H1 (cell line): ENCODE results near the gene CACNA2D1. TPM values are rescaled to one million over a fixed set of nuclear protein-coding genes. Genes with fewer than 3 reads are reported as not detected.

Source experiments
- CTCF ChIA-PET: fragments of 300-600 bp; sonication (Branson Sonifier 250); formaldehyde crosslinking; loops from one replicate; lab custom pipeline; 2021; ENCODE audit not compliant: partially characterized antibody; lab: Charles Lee
- POLR2A ChIA-PET: fragments of 300-600 bp; sonication (Branson Sonifier 250); formaldehyde crosslinking; loops from one replicate; lab custom pipeline; 2021; ENCODE audit warnings: inconsistent platforms; ENCODE audit not compliant: partially characterized antibody; lab: Charles Lee
- DNase-seq, 2 experiments: peaks; one replicate each; pipeline versions ENCODE4 v3.0.0 to v3.0.0-alpha.2; 2010 to 2022; ENCODE audit warnings: low spot score in 2 of 2, low read depth in 1 of 2, mixed read lengths in 1 of 2
- FAIRE-seq: peaks from 2 replicates; lab custom pipeline; 2011; peaks lifted over from hg19 to GRCh38; lab: Jason Lieb, UNC
- H2AFZ ChIP-seq: 2 replicates; pipeline ENCODE4 v1.8.1; 2012; ENCODE audit warnings: low read length, inconsistent platforms
- H2AK5ac ChIP-seq: 2 replicates; pipeline ENCODE4 v1.6.1; 2013; ENCODE audit warnings: low read depth, low read length
- H2BK120ac ChIP-seq: replicated peaks from 2 replicates; pipeline ENCODE3; 2013; ENCODE audit warnings: low read depth, low read length, inconsistent platforms
- H2BK12ac ChIP-seq: 2 replicates; pipeline ENCODE4 v1.6.1; 2013; ENCODE audit warnings: low read depth, low read length
- H2BK15ac ChIP-seq: 2 replicates; pipeline ENCODE4 v1.6.1; 2013; ENCODE audit warnings: low read length
- H2BK20ac ChIP-seq: 2 replicates; pipeline ENCODE4 v1.6.1; 2013; ENCODE audit warnings: low read length
- H2BK5ac ChIP-seq: 2 replicates; pipeline ENCODE4 v1.6.1; 2013; ENCODE audit warnings: low read depth, low read length
- H3K14ac ChIP-seq: 2 replicates; pipeline ENCODE4 v1.6.1; 2013; ENCODE audit warnings: inconsistent platforms; ENCODE audit not compliant: insufficient read length
- H3K18ac ChIP-seq: 2 replicates; pipeline ENCODE4 v1.6.1; 2013; ENCODE audit warnings: low read length; ENCODE audit errors: extremely low read depth
- H3K23ac ChIP-seq: 2 replicates; pipeline ENCODE4 v1.6.1; 2013; ENCODE audit warnings: inconsistent platforms; ENCODE audit not compliant: insufficient read length
- H3K23me2 ChIP-seq: 2 replicates; pipeline ENCODE4 v1.6.1; 2013; ENCODE audit warnings: low read depth, low read length
- H3K27ac ChIP-seq: 2 replicates; pipeline ENCODE4 v1.6.1; 2011; ENCODE audit warnings: low read depth, low read length, inconsistent platforms
- H3K27me3 ChIP-seq, 4 experiments: replicated peaks in 1 of 4; 1 replicate in 1 of 4; 2 replicates in 3 of 4; pipeline versions ENCODE4 v1.6.1 to v1.8.1; 2011 to 2013; ENCODE audit warnings: low read length in 3 of 4, mild to moderate bottlenecking in 3 of 4, inconsistent platforms in 2 of 4, mixed read lengths in 2 of 4, moderate library complexity in 1 of 4; ENCODE audit not compliant: control insufficient read depth in 3 of 4, insufficient read depth in 3 of 4; ENCODE audit errors: extremely low read depth in 1 of 4
- H3K36me3 ChIP-seq, 4 experiments: 2 replicates each; pipeline versions ENCODE4 v1.6.1 to v1.8.1; 2011 to 2013; ENCODE audit warnings: mild to moderate bottlenecking in 4 of 4, low read length in 3 of 4, moderate library complexity in 2 of 4, control low read depth in 1 of 4, inconsistent platforms in 1 of 4; ENCODE audit not compliant: insufficient read depth in 4 of 4, control insufficient read depth in 2 of 4
- H3K4ac ChIP-seq: replicated peaks from 2 replicates; pipeline ENCODE3; 2013; ENCODE audit warnings: low read length, low read depth, mixed read lengths, inconsistent platforms; ENCODE audit not compliant: insufficient read length
- H3K4me1 ChIP-seq, 4 experiments: replicated peaks in 1 of 4; 1 replicate in 1 of 4; 2 replicates in 3 of 4; pipeline versions ENCODE4 v1.6.1 to v1.8.1; 2011 to 2013; ENCODE audit warnings: low read length in 3 of 4, inconsistent platforms in 2 of 4, mixed read lengths in 1 of 4; ENCODE audit not compliant: insufficient read depth in 4 of 4, control insufficient read depth in 3 of 4
- H3K4me2 ChIP-seq, 2 experiments: 2 replicates each; pipeline versions ENCODE4 v1.6.1 to v1.8.1; 2011 to 2013; ENCODE audit warnings: low read depth in 2 of 2, low read length in 2 of 2, control low read depth in 1 of 2, inconsistent platforms in 1 of 2, mild to moderate bottlenecking in 1 of 2; ENCODE audit not compliant: insufficient read depth in 1 of 2
- H3K4me3 ChIP-seq, 4 experiments: fragments of 200-600, 300-600 bp in 1 of 4; sonication (generic), shearing (Covaris generic), sonication (Bioruptor Twin) in 1 of 4; 2 replicates each; pipeline versions ENCODE4 v1.5.1 to v1.8.1; 2011 to 2016; ENCODE audit warnings: low read length in 4 of 4, low read depth in 3 of 4, control low read depth in 2 of 4, inconsistent platforms in 2 of 4, mild to moderate bottlenecking in 2 of 4, mixed read lengths in 1 of 4, moderate library complexity in 1 of 4; ENCODE audit not compliant: insufficient read depth in 2 of 4; ENCODE audit errors: extremely low read depth in 1 of 4
- H3K56ac ChIP-seq: replicated peaks from 2 replicates; pipeline ENCODE3; 2013; ENCODE audit warnings: low read depth, mild to moderate bottlenecking, mixed read lengths, low read length, inconsistent platforms; ENCODE audit not compliant: insufficient read length
- H3K79me1 ChIP-seq: 2 replicates; pipeline ENCODE4 v1.6.1; 2013; ENCODE audit warnings: low read depth, low read length, control low read depth
- H3K79me2 ChIP-seq, 2 experiments: 2 replicates each; pipeline versions ENCODE4 v1.6.1 to v1.8.1; 2012 to 2013; ENCODE audit warnings: low read length in 2 of 2, mild to moderate bottlenecking in 2 of 2, inconsistent platforms in 1 of 2; ENCODE audit not compliant: insufficient read depth in 2 of 2, control insufficient read depth in 1 of 2
- H3K9ac ChIP-seq, 4 experiments: replicated peaks in 1 of 4; 1 replicate in 1 of 4; 2 replicates in 3 of 4; pipeline versions ENCODE4 v1.6.1 to v1.8.1; 2011 to 2013; ENCODE audit warnings: low read depth in 3 of 4, low read length in 3 of 4, control low read depth in 2 of 4, mild to moderate bottlenecking in 2 of 4, moderate library complexity in 2 of 4, inconsistent platforms in 1 of 4; ENCODE audit errors: extremely low read depth in 1 of 4
- H3K9me3 ChIP-seq, 2 experiments: 2 replicates each; pipeline versions ENCODE4 v1.6.1 to v1.8.1; 2012 to 2013; ENCODE audit warnings: mild to moderate bottlenecking in 2 of 2, moderate library complexity in 2 of 2, control low read depth in 1 of 2, inconsistent platforms in 1 of 2, low read depth in 1 of 2, low read length in 1 of 2, mixed read lengths in 1 of 2; ENCODE audit not compliant: insufficient read depth in 2 of 2
- H4K20me1 ChIP-seq, 2 experiments: replicated peaks in 1 of 2; 2 replicates each; pipeline versions ENCODE3 to v1.8.1; 2011 to 2013; ENCODE audit warnings: inconsistent platforms in 2 of 2, low read length in 2 of 2, mild to moderate bottlenecking in 1 of 2; ENCODE audit not compliant: insufficient read depth in 2 of 2, control insufficient read depth in 1 of 2
- H4K5ac ChIP-seq: 2 replicates; pipeline ENCODE4 v1.6.1; 2013; ENCODE audit warnings: low read length, low read depth, mixed read lengths, inconsistent platforms; ENCODE audit not compliant: insufficient read length
- H4K8ac ChIP-seq: 2 replicates; pipeline ENCODE4 v1.8.0; 2013; ENCODE audit warnings: mild to moderate bottlenecking, moderate library complexity, low read length, inconsistent platforms; ENCODE audit not compliant: insufficient read depth; ENCODE audit errors: extremely low read depth
- H4K91ac ChIP-seq: replicated peaks from 2 replicates; pipeline ENCODE3; 2013; ENCODE audit warnings: low read length, mixed read lengths, inconsistent platforms; ENCODE audit not compliant: insufficient read length
- NANOG ChIP-seq: IDR thresholded peaks from 2 replicates; pipeline ENCODE4 v1.6.1; 2011; ENCODE audit warnings: low read length, low read depth, mild to moderate bottlenecking, inconsistent platforms; ENCODE audit not compliant: insufficient read depth, poor library complexity, severe bottlenecking
- POLR2AphosphoS5 ChIP-seq: IDR thresholded peaks from 2 replicates; pipeline ENCODE4 v1.6.1; 2011; ENCODE audit warnings: low read depth, low read length
- WGBS, 2 experiments: shearing (Covaris generic) in 1 of 2; methylation state at CpG; one replicate each; pipeline versions ENCODE4 v1.1.6 to v1.1.7; 2013 to 2015; ENCODE audit warnings: low lambda C conversion rate in 2 of 2, mixed read lengths in 2 of 2, inconsistent platforms in 1 of 2, low coverage in 1 of 2, missing lambda C conversion rate in 1 of 2; ENCODE audit not compliant: insufficient replicate concordance in 2 of 2, insufficient coverage in 1 of 2, insufficient read length in 1 of 2; ENCODE audit errors: extremely low coverage in 1 of 2, missing lambda C conversion rate in 1 of 2; 5-methylcytosine and 5-hydroxymethylcytosine counted together
- polyA plus RNA-seq, 7 experiments: library from polyadenylated mRNA; depleted of rRNA in 3 of 7; stranded (reverse) in 5 of 7; unstranded in 2 of 7; fragments of >200 nt in 5 of 7; fragments of 200-250 nt in 2 of 7; gene quantifications; 1 replicate in 5 of 7; 2 replicates in 1 of 7; 4 replicates in 1 of 7; pipeline versions ENCODE4 v1.2.1 to v1.2.3, GENCODE V29; 2011 to 2013; ENCODE audit warnings: missing spikeins in 2 of 7, mixed read lengths in 2 of 7
- total RNA-seq: library from RNA; stranded (reverse); fragmentation: NEBNext Ultra II Directional; extraction: Animal tissue kit (Norgen Biotek cat#: 25700); gene quantifications from 2 replicates; pipeline ENCODE4 v1.2.1, GENCODE V29; 2021

The CACNA2D1 gene
- total and polyA plus RNA-seq, 2 of the 8 experiments (the other 6 are each of a cell fraction or from before 2014, with no cell fraction given), result 4.3 to 27.3 TPM

GRCh38 chr7:82284936-82285519, 158.5 kb downstream of the CACNA2D1 start:
- no peak overlapping the region for H2BK20ac ChIP-seq
- CTCF ChIA-PET, result interaction anchor here (0.9 to 1.5 kb wide), 2 partner anchors 12 to 38 kb away, joined by 3 read pairs; no protein-coding TSS in a partner anchor
- no peaks in the 10 kb centered on the region for H3K23me2 ChIP-seq
- no peak overlapping the region for H4K5ac ChIP-seq
- H3K27ac ChIP-seq, result no peak overlapping the region
- H3K9me3 ChIP-seq, result no peaks in the 10 kb centered on the region
- no peak for FAIRE-seq
- no peak overlapping the region for H4K8ac ChIP-seq
- H2BK120ac ChIP-seq, result no peak overlapping the region
- no peak overlapping the region for H2AFZ ChIP-seq
- no peak overlapping the region for H2BK15ac ChIP-seq
- no peaks in the 10 kb centered on the region for H3K79me1 ChIP-seq
- no peaks in the 10 kb centered on the region for H3K27me3 ChIP-seq
- H3K4me3 ChIP-seq, result no peak overlapping the region
- peaks cover 3 to 15% (median 11%) of the 10 kb centered on the region in 4 experiments; a peak in 4 of 7 replicates for H3K4me1 ChIP-seq
- no peak overlapping the region for H3K14ac ChIP-seq
- WGBS, 2 experiments, result 78% methylated on average over 6 of the region's 6 CpGs; no CpG with 5 or more reads in 1 of the 2 experiments
- TF ChIP-seq POLR2AphosphoS5 (no peak), NANOG (peak; percentile 23)
- H2BK5ac ChIP-seq, result no peak overlapping the region
- H4K20me1 ChIP-seq, result no peaks in the 10 kb centered on the region
- DNase-seq, result peak in 1 of 2 experiments; percentile 7
- H3K18ac ChIP-seq, result no peak overlapping the region
- H3K56ac ChIP-seq, result no peak overlapping the region
- no peak overlapping the region for H2BK12ac ChIP-seq
- no peak overlapping the region for H3K23ac ChIP-seq
- H3K4ac ChIP-seq, result no peak overlapping the region
- no peaks in the 10 kb centered on the region for H3K36me3 ChIP-seq
- H3K4me2 ChIP-seq, result no peak overlapping the region
- no peaks in the 10 kb centered on the region for H3K79me2 ChIP-seq
- H4K91ac ChIP-seq, result no peak overlapping the region
- H2AK5ac ChIP-seq, result no peak overlapping the region
- POLR2A ChIA-PET, result no interaction called here
- no peak overlapping the region for H3K9ac ChIP-seq
